Endodermal cell (in vitro differentiated cells): ENCODE results near the gene DNASE1L3. TPM values are rescaled to one million over a fixed set of nuclear protein-coding genes. Genes with fewer than 3 reads are reported as not detected.

ENCODE experiments used
- DNase-seq: peaks from one replicate; pipeline ENCODE4 v3.0.0-alpha.2; 2017
- H3K27ac ChIP-seq: 2 replicates; pipeline ENCODE4 v1.5.1; 2013; ENCODE audit warnings: mild to moderate bottlenecking, low read depth, low read length, moderate library complexity
- H3K27me3 ChIP-seq: 2 replicates; pipeline ENCODE4 v1.6.1; 2013; ENCODE audit warnings: mild to moderate bottlenecking, low read length, moderate library complexity; ENCODE audit not compliant: insufficient read depth, control insufficient read depth, poor library complexity, severe bottlenecking
- H3K36me3 ChIP-seq: 2 replicates; pipeline ENCODE4 v1.7.0; 2013; ENCODE audit warnings: mild to moderate bottlenecking, low read length, moderate library complexity; ENCODE audit not compliant: control insufficient read depth, insufficient read depth
- H3K4me1 ChIP-seq: one replicate; pipeline ENCODE4 v1.7.0; 2013; ENCODE audit warnings: low read length; ENCODE audit not compliant: control insufficient read depth, insufficient read depth
- H3K4me3 ChIP-seq: 2 replicates; pipeline ENCODE4 v1.5.1; 2013; ENCODE audit warnings: mild to moderate bottlenecking, low read length, moderate library complexity
- H3K9ac ChIP-seq: 2 replicates; pipeline ENCODE4 v1.6.1; 2013; ENCODE audit warnings: mild to moderate bottlenecking, low read length, moderate library complexity; ENCODE audit not compliant: poor library complexity, severe bottlenecking; ENCODE audit errors: extremely low read depth
- H3K9me3 ChIP-seq: 2 replicates; pipeline ENCODE4 v1.6.1; 2013; ENCODE audit warnings: mild to moderate bottlenecking, low read length, moderate library complexity; ENCODE audit not compliant: control insufficient read depth
- H3K27ac Mint-ChIP-seq: 2 replicates; pipeline ENCODE4 v1.8.0; 2020; ENCODE audit warnings: mixed read lengths
- H3K27me3 Mint-ChIP-seq: 2 replicates; pipeline ENCODE4 v1.8.0; 2021; ENCODE audit warnings: mild to moderate bottlenecking, mixed read lengths; ENCODE audit not compliant: insufficient read depth
- H3K36me3 Mint-ChIP-seq: 2 replicates; pipeline ENCODE4 v1.8.0; 2020; ENCODE audit warnings: low read depth, mixed read lengths
- H3K4me1 Mint-ChIP-seq: 2 replicates; pipeline ENCODE4 v1.8.0; 2020; ENCODE audit warnings: mixed read lengths
- H3K4me3 Mint-ChIP-seq: 2 replicates; pipeline ENCODE4 v1.8.0; 2020; ENCODE audit warnings: mild to moderate bottlenecking, moderate library complexity, mixed read lengths
- H3K9me3 Mint-ChIP-seq: 2 replicates; pipeline ENCODE4 v1.8.0; 2020; ENCODE audit warnings: mild to moderate bottlenecking, mixed read lengths
- CTCF ChIP-seq: fragments of 200-600 bp; sonication (generic); conservative IDR thresholded peaks from 2 replicates; pipeline ENCODE4 v1.5.0; 2021; ENCODE audit warnings: antibody characterized with exemption, mild to moderate bottlenecking
- WGBS, 2 experiments: methylation state at CpG; one replicate each; pipeline versions ENCODE4 v1.1.5 to v1.1.7; 2013; ENCODE audit warnings: missing lambda C conversion rate in 2 of 2, mixed read lengths in 1 of 2; ENCODE audit not compliant: insufficient coverage in 1 of 2, insufficient read length in 1 of 2; 5-methylcytosine and 5-hydroxymethylcytosine counted together
- long read RNA-seq, 4 experiments: library from polyadenylated mRNA in 2 of 4; library from RNA in 1 of 4; library from capped mRNA in 1 of 4; stranded (forward) in 3 of 4; unstranded in 1 of 4; transcript quantifications; one replicate each; pipeline ENCODE4 v2.0.0, GENCODE V29; 2020 to 2021; ENCODE audit warnings: inconsistent platforms in 1 of 4
- polyA plus RNA-seq, 2 experiments: library from polyadenylated mRNA; stranded (reverse); fragments of 50-300 nt; gene quantifications; one replicate each; pipeline ENCODE4 v1.2.3, GENCODE V29; 2013
- total RNA-seq, 2 donors: library from RNA; stranded (reverse); fragmentation: NEBNext Ultra II Directional in 1 of 2; extraction: Animal tissue kit (Norgen Biotek cat#: 25700) in 1 of 2; gene quantifications; 2 replicates in 1 of 2; 3 replicates in 1 of 2; pipeline ENCODE4 v1.2.1, GENCODE V29; 2021

DNASE1L3 gene
- total RNA-seq = not detected
- not detected for polyA plus RNA-seq (2013, experiment 1 of 2)
- not detected for polyA plus RNA-seq (2013, experiment 2 of 2)
- long read RNA-seq, experiment 1 = 0 reads
- long read RNA-seq, experiment 2 = 0 reads
- long read RNA-seq, experiment 3 = 0 reads
- long read RNA-seq, experiment 4 = 0 reads

- Histone ChIP-seq H3K4me1 (no peaks in the 10 kb centered on the region), H3K27ac (no peak within 1 kb of the TSS), H3K27me3 (no peaks in the 10 kb centered on the region), H3K9me3 (no peaks in the 10 kb centered on the region), H3K4me3 (no peak within 1 kb of the TSS), H3K36me3 (no peaks in the 10 kb centered on the region), H3K9ac (no peak within 1 kb of the TSS)
- no peak for TF ChIP-seq CTCF
- peaks cover 5% of the 10 kb centered on the region for H3K27me3 Mint-ChIP-seq
- H3K27ac Mint-ChIP-seq = no peak within 1 kb of the TSS
- 91 to 93% methylated on average over 12 to 14 of the region's 14 CpGs for WGBS, 2 experiments
- H3K9me3 Mint-ChIP-seq = no peaks in the 10 kb centered on the region
- no peaks in the 10 kb centered on the region for H3K36me3 Mint-ChIP-seq
- H3K4me1 Mint-ChIP-seq = peaks cover 4% of the 10 kb centered on the region
- no peak within 1 kb of the TSS for H3K4me3 Mint-ChIP-seq
- DNase-seq = peak; percentile 37
Measured at GRCh38 chr3:58210761-58211460, at the start of gene DNASE1L3. Gene DNASE1L3 (minus strand): TSS chr3:58210972. CDS start chr3:58210906, 66 bp downstream.

GRCh38 chr3:58260261-58260731 lies 49.5 kb upstream of the DNASE1L3 start:
- H3K4me3 ChIP-seq = no peak overlapping the region
- H3K36me3 ChIP-seq = no peaks in the 10 kb centered on the region
- no peak overlapping the region for H3K9ac ChIP-seq
- peaks cover 16% of the 10 kb centered on the region for H3K36me3 Mint-ChIP-seq
- no peak for TF ChIP-seq CTCF
- H3K9me3 ChIP-seq = no peaks in the 10 kb centered on the region
- H3K4me1 ChIP-seq = no peaks in the 10 kb centered on the region
- no peaks in the 10 kb centered on the region for H3K9me3 Mint-ChIP-seq
- 92 to 94% methylated on average over 5 to 6 of the region's 6 CpGs for WGBS, 2 experiments
- H3K27me3 ChIP-seq = no peaks in the 10 kb centered on the region
- H3K4me3 Mint-ChIP-seq = no peak overlapping the region
- H3K27ac Mint-ChIP-seq = no peak overlapping the region
- H3K27ac ChIP-seq = peak overlapping the region; percentile 21
- peak; percentile 26 for DNase-seq
- no peaks in the 10 kb centered on the region for H3K4me1 Mint-ChIP-seq
- H3K27me3 Mint-ChIP-seq = no peaks in the 10 kb centered on the region

GRCh38 chr3:58258392-58259055 lies 47.8 kb upstream of the DNASE1L3 start:
- no peak for TF ChIP-seq CTCF
- Mint-ChIP-seq H3K36me3 (peaks cover 16% of the 10 kb centered on the region), H3K27me3 (no peaks in the 10 kb centered on the region), H3K4me1 (no peaks in the 10 kb centered on the region), H3K27ac (no peak overlapping the region), H3K9me3 (no peaks in the 10 kb centered on the region), H3K4me3 (no peak overlapping the region)
- H3K4me1 ChIP-seq = no peaks in the 10 kb centered on the region
- no peak overlapping the region for H3K9ac ChIP-seq
- peak; percentile 26 for DNase-seq
- peak overlapping the region; percentile 14 for H3K27ac ChIP-seq
- no peaks in the 10 kb centered on the region for H3K9me3 ChIP-seq
- WGBS, 2 experiments = 80 to 86% methylated on average over 9 to 10 of the region's 10 CpGs
- H3K36me3 ChIP-seq = no peaks in the 10 kb centered on the region
- no peaks in the 10 kb centered on the region for H3K27me3 ChIP-seq
- H3K4me3 ChIP-seq = no peak overlapping the region
